GM10266 (cell line): ENCODE measurements around the gene SLC15A3.

Experiments used
- DNase-seq: peaks from one replicate; pipeline ENCODE4 v3.0.0; 2012; ENCODE audit errors: extremely low spot score
- CTCF ChIP-seq: IDR thresholded peaks from 2 replicates; pipeline ENCODE4 v1.5.1; 2012; ENCODE audit warnings: mild to moderate bottlenecking, low read depth; ENCODE audit not compliant: control insufficient read depth, insufficient read depth; ENCODE audit errors: missing control alignments

SLC15A3 gene

GRCh38 chr11:60906132-60906972, 45.6 kb downstream of the SLC15A3 start, which contains the start of gene PRPF19:
Gene PRPF19, minus strand, starts transcription at chr11:60906585. Its CDS starts 203 bp downstream, at chr11:60906382.
- DNase-seq: peak; percentile 98
- TF ChIP-seq CTCF: no peak

- no peak for DNase-seq
- no peak for TF ChIP-seq CTCF
These were observed 46.3 kb downstream of the SLC15A3 start for GRCh38 chr11:60905551-60906113.

- DNase-seq: no peak
- no peak for TF ChIP-seq CTCF
These were observed 46.9 kb downstream of the SLC15A3 start for GRCh38 chr11:60905047-60905446.

- no peak for DNase-seq
- TF ChIP-seq CTCF: no peak
These were observed 49.4 kb downstream of the SLC15A3 start for GRCh38 chr11:60902625-60903024.

- no peak for TF ChIP-seq CTCF
- DNase-seq: no peak
These were observed 51.1 kb downstream of the SLC15A3 start for GRCh38 chr11:60900673-60901404.

GRCh38 chr11:60899977-60900376, 52.0 kb downstream of the SLC15A3 start:
- peak; percentile 4 for TF ChIP-seq CTCF

More at GRCh38 chr11:60899977-60900376, 52.0 kb downstream of the SLC15A3 start:
- DNase-seq: no peak
